Heart left ventricle (tissue), 13 donors: Measurements from ENCODE around the gene CAMK2D.

ENCODE experiments used
- POLR2A ChIP-seq, 2 donors: fragments of 450-650 bp; IDR thresholded peaks; one replicate each; pipeline ENCODE4 v1.6.1; 2017; ENCODE audit warnings: antibody characterized with exemption in 2 of 2, mild to moderate bottlenecking in 2 of 2, moderate library complexity in 2 of 2
- TF ChIP-seq, protein P1 (sequence below), 12 donors: fragments of 200-600 bp; sonication (generic) in 4 of 12; IDR thresholded peaks; one replicate each; pipeline versions ENCODE4 v1.5.0 to v1.8.0; 2018 to 2022; ENCODE audit warnings: antibody characterized with exemption in 12 of 12, mild to moderate bottlenecking in 5 of 12
- donor health status: ischemic (EF 13 %, LVEDD 7.1; RV severe dilation, severe dysfunction).
- donor health status: DM: no; HTN: yes; CAD: no.
- donor health status: DM: no; HTN: no; CAD: no.
- donor health status: ischemic (EF 25% LVEDD 6.9; RV normal size, moderate dysfunction).
- donor health status: ischemic (EF 25% LVEDD 5.7; RV mildly dilated, moderate dysfunction).
- donor health status: ischemic (EF 35%, LVEDD 5.7; RV mildly dilated, moderate dysfunction).
- donor health status: nonischemic (EF 11% LVEDD 7.7; RV severe dilation, severe dysfunction).
- donor health status: DM: yes; HTN: yes; CAD: no.
- donor health status: PGD.
- donor health status: ischemic (EF 29% LVEDD 5.4; RV normal size, mild dysfunction).
- donor health status: nonischemic (EF 23%, LVEDD 6.1; RV moderate dilation, normal function).

DNA sequence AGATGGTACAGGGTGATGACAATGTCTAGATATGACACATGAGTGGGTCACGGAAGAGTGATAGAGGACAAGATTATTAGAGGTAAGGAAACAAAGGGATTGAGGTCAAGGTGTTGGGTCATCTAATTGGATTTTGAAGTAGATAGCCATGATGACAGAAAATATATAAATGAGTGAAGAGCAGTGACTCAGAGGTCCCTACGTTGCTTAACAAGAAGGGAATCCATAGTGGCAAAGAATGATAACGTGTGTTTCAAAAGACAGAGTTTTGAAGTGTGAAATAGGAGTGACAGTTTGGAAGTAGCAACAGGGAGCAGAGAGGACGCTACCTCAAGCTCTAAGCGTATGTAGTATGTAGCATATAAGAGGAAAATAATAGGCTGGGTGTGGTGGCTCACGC lies 22.2 kb upstream of the CAMK2D start:
- TF ChIP-seq, protein P1, sequence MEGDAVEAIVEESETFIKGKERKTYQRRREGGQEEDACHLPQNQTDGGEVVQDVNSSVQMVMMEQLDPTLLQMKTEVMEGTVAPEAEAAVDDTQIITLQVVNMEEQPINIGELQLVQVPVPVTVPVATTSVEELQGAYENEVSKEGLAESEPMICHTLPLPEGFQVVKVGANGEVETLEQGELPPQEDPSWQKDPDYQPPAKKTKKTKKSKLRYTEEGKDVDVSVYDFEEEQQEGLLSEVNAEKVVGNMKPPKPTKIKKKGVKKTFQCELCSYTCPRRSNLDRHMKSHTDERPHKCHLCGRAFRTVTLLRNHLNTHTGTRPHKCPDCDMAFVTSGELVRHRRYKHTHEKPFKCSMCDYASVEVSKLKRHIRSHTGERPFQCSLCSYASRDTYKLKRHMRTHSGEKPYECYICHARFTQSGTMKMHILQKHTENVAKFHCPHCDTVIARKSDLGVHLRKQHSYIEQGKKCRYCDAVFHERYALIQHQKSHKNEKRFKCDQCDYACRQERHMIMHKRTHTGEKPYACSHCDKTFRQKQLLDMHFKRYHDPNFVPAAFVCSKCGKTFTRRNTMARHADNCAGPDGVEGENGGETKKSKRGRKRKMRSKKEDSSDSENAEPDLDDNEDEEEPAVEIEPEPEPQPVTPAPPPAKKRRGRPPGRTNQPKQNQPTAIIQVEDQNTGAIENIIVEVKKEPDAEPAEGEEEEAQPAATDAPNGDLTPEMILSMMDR (IDR thresholded peaks at IDR 0.05), result no peak
- TF ChIP-seq POLR2A (IDR thresholded peaks at IDR 0.05), result no peak
